GM23338 (cell line): ENCODE data around the gene MANBA. TPM values are rescaled to one million over a fixed set of nuclear protein-coding genes. Genes with fewer than 3 reads are reported as not detected.

Source experiments
- ATAC-seq: fragments of 200-7000 bp; cut with Tn5 transposase; 3 replicates; pipeline ENCODE4 v1.9.1; 2020
- DNase-seq: peaks from one replicate; pipeline ENCODE4 v3.0.0-alpha.2; 2015; ENCODE audit warnings: low spot score
- H2AFZ ChIP-seq: fragments of 200-600 bp; sonication (generic); 2 replicates; pipeline ENCODE4 v1.8.0; 2016; ENCODE audit warnings: antibody characterized with exemption, mild to moderate bottlenecking, moderate library complexity
- H3F3A ChIP-seq: fragments of 200-600 bp; sonication (generic); replicated peaks from 2 replicates; pipeline ENCODE4 v1.8.0; 2017; ENCODE audit warnings: antibody characterized with exemption, mixed run types, low read depth
- H3K27ac ChIP-seq: fragments of 200-600 bp; sonication (generic); 2 replicates; pipeline ENCODE4 v1.6.1; 2016; ENCODE audit warnings: low read depth
- H3K27me3 ChIP-seq: fragments of 200-600 bp; sonication (generic); 2 replicates; pipeline ENCODE4 v1.8.0; 2016; ENCODE audit warnings: mild to moderate bottlenecking, mixed run types, moderate library complexity; ENCODE audit not compliant: insufficient read depth
- H3K36me3 ChIP-seq: fragments of 200-600 bp; sonication (generic); 2 replicates; pipeline ENCODE4 v1.8.0; 2016; ENCODE audit warnings: mild to moderate bottlenecking; ENCODE audit not compliant: insufficient read depth
- H3K4me1 ChIP-seq: fragments of 200-600 bp; sonication (generic); 2 replicates; pipeline ENCODE4 v1.8.0; 2016; ENCODE audit warnings: mild to moderate bottlenecking, moderate library complexity; ENCODE audit not compliant: insufficient read depth
- H3K4me2 ChIP-seq: fragments of 200-600 bp; sonication (generic); 2 replicates; pipeline ENCODE4 v1.7.1; 2017; ENCODE audit warnings: mixed run types
- H3K4me3 ChIP-seq: fragments of 200-600 bp; sonication (generic); 2 replicates; pipeline ENCODE4 v1.6.1; 2016; ENCODE audit warnings: mixed run types
- H3K79me2 ChIP-seq: fragments of 200-600 bp; sonication (generic); replicated peaks from 2 replicates; pipeline ENCODE4 v1.8.0; 2017; ENCODE audit warnings: mild to moderate bottlenecking; ENCODE audit not compliant: insufficient read depth
- H3K9me2 ChIP-seq: fragments of 200-600 bp; sonication (generic); 2 replicates; pipeline ENCODE4 v1.8.0; 2017; ENCODE audit not compliant: insufficient read depth
- H4K20me1 ChIP-seq: fragments of 200-600 bp; sonication (generic); replicated peaks from 2 replicates; pipeline ENCODE4 v1.8.0; 2017; ENCODE audit warnings: mild to moderate bottlenecking; ENCODE audit not compliant: insufficient read depth
- H3K27ac Mint-ChIP-seq: 2 replicates; pipeline ENCODE4 v1.8.0; 2020; ENCODE audit warnings: inconsistent platforms, mild to moderate bottlenecking, moderate library complexity, mixed read lengths
- H3K27me3 Mint-ChIP-seq: 3 replicates; pipeline ENCODE4 v1.8.0; 2022; ENCODE audit warnings: low read depth, mild to moderate bottlenecking, moderate library complexity, mixed read lengths, inconsistent platforms; ENCODE audit not compliant: insufficient read depth, poor library complexity
- H3K36me3 Mint-ChIP-seq: 3 replicates; pipeline ENCODE4 v1.8.0; 2021; ENCODE audit warnings: low read depth, mild to moderate bottlenecking, inconsistent platforms, moderate library complexity, mixed read lengths
- H3K4me1 Mint-ChIP-seq: 3 replicates; pipeline ENCODE4 v1.8.0; 2020; ENCODE audit warnings: mild to moderate bottlenecking, inconsistent platforms, mixed read lengths
- H3K4me3 Mint-ChIP-seq: 3 replicates; pipeline ENCODE4 v1.8.0; 2021; ENCODE audit warnings: moderate library complexity, mild to moderate bottlenecking, inconsistent platforms, mixed read lengths
- H3K9me3 Mint-ChIP-seq: 3 replicates; pipeline ENCODE4 v1.8.0; 2020; ENCODE audit warnings: moderate library complexity, mild to moderate bottlenecking, inconsistent platforms, mixed read lengths
- EZH2 ChIP-seq: fragments of 200-600 bp; sonication (generic); IDR thresholded peaks from one replicate; pipeline ENCODE4 v1.8.0; 2017; ENCODE audit warnings: antibody characterized with exemption, mild to moderate bottlenecking, low read depth; ENCODE audit not compliant: unreplicated experiment
- JUNB ChIP-seq: IDR thresholded peaks from one replicate; pipeline ENCODE4 v1.6.1; 2016; ENCODE audit warnings: antibody characterized with exemption; ENCODE audit not compliant: unreplicated experiment
- NANOG ChIP-seq: IDR thresholded peaks from 2 replicates; pipeline ENCODE4 v1.6.1; 2016; ENCODE audit warnings: antibody characterized with exemption, borderline replicate concordance
- ZNF114 ChIP-seq: fragments of 250-450 bp; sonication (Bioruptor Pico); IDR thresholded peaks from 2 replicates; pipeline ENCODE4 v1.5.0; 2020; ENCODE audit warnings: mild to moderate bottlenecking, moderate library complexity
- polyA plus RNA-seq: library from polyadenylated mRNA; unstranded; fragments of >200 nt; fragmentation: Nextera tagmentation; extraction: Ambion mirVana; gene quantifications from 2 replicates; pipeline ENCODE4 v1.2.1, GENCODE V29; 2016
- total RNA-seq: library from RNA; depleted of rRNA; stranded (reverse); fragments of >200 nt; shearing (Covaris generic); gene quantifications from 2 replicates; pipeline ENCODE4 v1.2.3, GENCODE V29; 2014
- TF ChIP-seq, protein P1 (sequence below): fragments of 250-450 bp; sonication (Bioruptor Pico); IDR thresholded peaks from 2 replicates; pipeline ENCODE4 v1.5.0; 2020; ENCODE audit warnings: mild to moderate bottlenecking, moderate library complexity
- TF ChIP-seq, protein P2 (sequence below), 2 experiments: fragments of 200-600 bp in 1 of 2; sonication (generic) in 1 of 2; conservative IDR thresholded peaks; 2 replicates each; pipeline versions ENCODE4 v1.5.1 to v1.6.1; 2016 to 2017; ENCODE audit warnings: antibody characterized with exemption in 2 of 2, low read depth in 2 of 2, mild to moderate bottlenecking in 2 of 2, moderate library complexity in 1 of 2
- TF ChIP-seq, protein P3 (sequence below): IDR thresholded peaks from one replicate; pipeline ENCODE4 v1.6.1; 2018; ENCODE audit warnings: antibody characterized with exemption; ENCODE audit not compliant: unreplicated experiment

Gene MANBA
- total and polyA plus RNA-seq, 2 experiments from 2014 or later, result 13.2 to 54.3 TPM

DNA sequence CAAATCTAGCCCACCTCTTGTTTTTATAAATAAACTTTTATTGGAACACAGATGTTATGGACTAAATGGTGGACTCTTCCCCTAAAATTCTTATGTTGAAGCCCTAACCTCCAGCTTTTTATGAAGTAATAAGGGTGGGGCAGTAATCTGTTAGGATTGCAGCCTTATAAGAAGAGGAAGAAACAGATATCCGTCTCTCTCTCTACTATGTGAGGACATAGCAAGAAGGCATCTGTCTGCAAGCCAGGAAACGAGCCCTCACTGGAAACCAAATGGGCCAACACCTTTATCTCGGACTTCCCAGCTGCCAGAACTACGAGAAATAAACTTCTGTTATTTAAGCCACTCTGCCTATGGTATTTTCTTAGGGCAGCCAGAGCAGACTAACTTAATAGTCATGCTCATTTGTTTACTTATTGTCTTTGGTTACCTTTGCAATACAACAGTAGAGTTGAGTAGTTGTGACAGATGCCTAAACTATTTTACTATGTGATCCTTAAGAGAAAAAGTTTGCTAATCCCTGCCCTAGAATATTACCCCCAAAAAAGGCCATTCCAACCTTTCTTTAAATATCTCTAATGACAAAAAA, 67.4 kb downstream of the MANBA start:
- Mint-ChIP-seq H3K9me3 (no peaks in the 10 kb centered on the region), H3K27ac (no peak overlapping the region)

More for the DNA sequence above, 67.4 kb downstream of the MANBA start:
- no peaks in the 10 kb centered on the region for H3K27me3 Mint-ChIP-seq
- H3K36me3 ChIP-seq, result peaks cover 4% of the 10 kb centered on the region; the same call in 1 of the 2 replicates
- no peaks in the 10 kb centered on the region for H3K4me1 Mint-ChIP-seq
- no peak overlapping the region for H3K4me3 ChIP-seq
- DNase-seq (no peak), ATAC-seq (no peak)
- no peaks in the 10 kb centered on the region for H3K36me3 Mint-ChIP-seq
- no peak overlapping the region for H3K4me2 ChIP-seq
- H3K4me3 Mint-ChIP-seq, result no peak overlapping the region
- H3K27me3 ChIP-seq, result no peaks in the 10 kb centered on the region
- no peaks in the 10 kb centered on the region for H3F3A ChIP-seq
- no peak for TF ChIP-seq NANOG
- TF ChIP-seq, protein P1, sequence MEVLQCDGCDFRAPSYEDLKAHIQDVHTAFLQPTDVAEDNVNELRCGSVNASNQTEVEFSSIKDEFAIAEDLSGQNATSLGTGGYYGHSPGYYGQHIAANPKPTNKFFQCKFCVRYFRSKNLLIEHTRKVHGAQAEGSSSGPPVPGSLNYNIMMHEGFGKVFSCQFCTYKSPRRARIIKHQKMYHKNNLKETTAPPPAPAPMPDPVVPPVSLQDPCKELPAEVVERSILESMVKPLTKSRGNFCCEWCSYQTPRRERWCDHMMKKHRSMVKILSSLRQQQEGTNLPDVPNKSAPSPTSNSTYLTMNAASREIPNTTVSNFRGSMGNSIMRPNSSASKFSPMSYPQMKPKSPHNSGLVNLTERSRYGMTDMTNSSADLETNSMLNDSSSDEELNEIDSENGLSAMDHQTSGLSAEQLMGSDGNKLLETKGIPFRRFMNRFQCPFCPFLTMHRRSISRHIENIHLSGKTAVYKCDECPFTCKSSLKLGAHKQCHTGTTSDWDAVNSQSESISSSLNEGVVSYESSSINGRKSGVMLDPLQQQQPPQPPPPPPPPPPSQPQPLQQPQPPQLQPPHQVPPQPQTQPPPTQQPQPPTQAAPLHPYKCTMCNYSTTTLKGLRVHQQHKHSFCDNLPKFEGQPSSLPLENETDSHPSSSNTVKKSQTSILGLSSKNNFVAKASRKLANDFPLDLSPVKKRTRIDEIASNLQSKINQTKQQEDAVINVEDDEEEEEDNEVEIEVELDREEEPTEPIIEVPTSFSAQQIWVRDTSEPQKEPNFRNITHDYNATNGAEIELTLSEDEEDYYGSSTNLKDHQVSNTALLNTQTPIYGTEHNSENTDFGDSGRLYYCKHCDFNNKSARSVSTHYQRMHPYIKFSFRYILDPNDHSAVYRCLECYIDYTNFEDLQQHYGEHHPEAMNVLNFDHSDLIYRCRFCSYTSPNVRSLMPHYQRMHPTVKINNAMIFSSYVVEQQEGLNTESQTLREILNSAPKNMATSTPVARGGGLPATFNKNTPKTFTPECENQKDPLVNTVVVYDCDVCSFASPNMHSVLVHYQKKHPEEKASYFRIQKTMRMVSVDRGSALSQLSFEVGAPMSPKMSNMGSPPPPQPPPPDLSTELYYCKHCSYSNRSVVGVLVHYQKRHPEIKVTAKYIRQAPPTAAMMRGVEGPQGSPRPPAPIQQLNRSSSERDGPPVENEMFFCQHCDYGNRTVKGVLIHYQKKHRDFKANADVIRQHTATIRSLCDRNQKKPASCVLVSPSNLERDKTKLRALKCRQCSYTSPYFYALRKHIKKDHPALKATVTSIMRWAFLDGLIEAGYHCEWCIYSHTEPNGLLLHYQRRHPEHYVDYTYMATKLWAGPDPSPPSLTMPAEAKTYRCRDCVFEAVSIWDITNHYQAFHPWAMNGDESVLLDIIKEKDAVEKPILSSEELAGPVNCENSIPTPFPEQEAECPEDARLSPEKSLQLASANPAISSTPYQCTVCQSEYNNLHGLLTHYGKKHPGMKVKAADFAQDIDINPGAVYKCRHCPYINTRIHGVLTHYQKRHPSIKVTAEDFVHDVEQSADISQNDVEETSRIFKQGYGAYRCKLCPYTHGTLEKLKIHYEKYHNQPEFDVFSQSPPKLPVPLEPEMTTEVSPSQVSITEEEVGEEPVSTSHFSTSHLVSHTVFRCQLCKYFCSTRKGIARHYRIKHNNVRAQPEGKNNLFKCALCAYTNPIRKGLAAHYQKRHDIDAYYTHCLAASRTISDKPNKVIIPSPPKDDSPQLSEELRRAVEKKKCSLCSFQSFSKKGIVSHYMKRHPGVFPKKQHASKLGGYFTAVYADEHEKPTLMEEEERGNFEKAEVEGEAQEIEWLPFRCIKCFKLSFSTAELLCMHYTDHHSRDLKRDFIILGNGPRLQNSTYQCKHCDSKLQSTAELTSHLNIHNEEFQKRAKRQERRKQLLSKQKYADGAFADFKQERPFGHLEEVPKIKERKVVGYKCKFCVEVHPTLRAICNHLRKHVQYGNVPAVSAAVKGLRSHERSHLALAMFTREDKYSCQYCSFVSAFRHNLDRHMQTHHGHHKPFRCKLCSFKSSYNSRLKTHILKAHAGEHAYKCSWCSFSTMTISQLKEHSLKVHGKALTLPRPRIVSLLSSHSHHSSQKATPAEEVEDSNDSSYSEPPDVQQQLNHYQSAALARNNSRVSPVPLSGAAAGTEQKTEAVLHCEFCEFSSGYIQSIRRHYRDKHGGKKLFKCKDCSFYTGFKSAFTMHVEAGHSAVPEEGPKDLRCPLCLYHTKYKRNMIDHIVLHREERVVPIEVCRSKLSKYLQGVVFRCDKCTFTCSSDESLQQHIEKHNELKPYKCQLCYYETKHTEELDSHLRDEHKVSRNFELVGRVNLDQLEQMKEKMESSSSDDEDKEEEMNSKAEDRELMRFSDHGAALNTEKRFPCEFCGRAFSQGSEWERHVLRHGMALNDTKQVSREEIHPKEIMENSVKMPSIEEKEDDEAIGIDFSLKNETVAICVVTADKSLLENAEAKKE (CRISPR knock-in tag), result no peak
- no peak for TF ChIP-seq EZH2
- TF ChIP-seq, protein P2, sequence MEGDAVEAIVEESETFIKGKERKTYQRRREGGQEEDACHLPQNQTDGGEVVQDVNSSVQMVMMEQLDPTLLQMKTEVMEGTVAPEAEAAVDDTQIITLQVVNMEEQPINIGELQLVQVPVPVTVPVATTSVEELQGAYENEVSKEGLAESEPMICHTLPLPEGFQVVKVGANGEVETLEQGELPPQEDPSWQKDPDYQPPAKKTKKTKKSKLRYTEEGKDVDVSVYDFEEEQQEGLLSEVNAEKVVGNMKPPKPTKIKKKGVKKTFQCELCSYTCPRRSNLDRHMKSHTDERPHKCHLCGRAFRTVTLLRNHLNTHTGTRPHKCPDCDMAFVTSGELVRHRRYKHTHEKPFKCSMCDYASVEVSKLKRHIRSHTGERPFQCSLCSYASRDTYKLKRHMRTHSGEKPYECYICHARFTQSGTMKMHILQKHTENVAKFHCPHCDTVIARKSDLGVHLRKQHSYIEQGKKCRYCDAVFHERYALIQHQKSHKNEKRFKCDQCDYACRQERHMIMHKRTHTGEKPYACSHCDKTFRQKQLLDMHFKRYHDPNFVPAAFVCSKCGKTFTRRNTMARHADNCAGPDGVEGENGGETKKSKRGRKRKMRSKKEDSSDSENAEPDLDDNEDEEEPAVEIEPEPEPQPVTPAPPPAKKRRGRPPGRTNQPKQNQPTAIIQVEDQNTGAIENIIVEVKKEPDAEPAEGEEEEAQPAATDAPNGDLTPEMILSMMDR (conservative IDR thresholded peaks at IDR 0.05; ENCODE audit: low read depth in 2 of 2), result no peak
- TF ChIP-seq, protein P3, sequence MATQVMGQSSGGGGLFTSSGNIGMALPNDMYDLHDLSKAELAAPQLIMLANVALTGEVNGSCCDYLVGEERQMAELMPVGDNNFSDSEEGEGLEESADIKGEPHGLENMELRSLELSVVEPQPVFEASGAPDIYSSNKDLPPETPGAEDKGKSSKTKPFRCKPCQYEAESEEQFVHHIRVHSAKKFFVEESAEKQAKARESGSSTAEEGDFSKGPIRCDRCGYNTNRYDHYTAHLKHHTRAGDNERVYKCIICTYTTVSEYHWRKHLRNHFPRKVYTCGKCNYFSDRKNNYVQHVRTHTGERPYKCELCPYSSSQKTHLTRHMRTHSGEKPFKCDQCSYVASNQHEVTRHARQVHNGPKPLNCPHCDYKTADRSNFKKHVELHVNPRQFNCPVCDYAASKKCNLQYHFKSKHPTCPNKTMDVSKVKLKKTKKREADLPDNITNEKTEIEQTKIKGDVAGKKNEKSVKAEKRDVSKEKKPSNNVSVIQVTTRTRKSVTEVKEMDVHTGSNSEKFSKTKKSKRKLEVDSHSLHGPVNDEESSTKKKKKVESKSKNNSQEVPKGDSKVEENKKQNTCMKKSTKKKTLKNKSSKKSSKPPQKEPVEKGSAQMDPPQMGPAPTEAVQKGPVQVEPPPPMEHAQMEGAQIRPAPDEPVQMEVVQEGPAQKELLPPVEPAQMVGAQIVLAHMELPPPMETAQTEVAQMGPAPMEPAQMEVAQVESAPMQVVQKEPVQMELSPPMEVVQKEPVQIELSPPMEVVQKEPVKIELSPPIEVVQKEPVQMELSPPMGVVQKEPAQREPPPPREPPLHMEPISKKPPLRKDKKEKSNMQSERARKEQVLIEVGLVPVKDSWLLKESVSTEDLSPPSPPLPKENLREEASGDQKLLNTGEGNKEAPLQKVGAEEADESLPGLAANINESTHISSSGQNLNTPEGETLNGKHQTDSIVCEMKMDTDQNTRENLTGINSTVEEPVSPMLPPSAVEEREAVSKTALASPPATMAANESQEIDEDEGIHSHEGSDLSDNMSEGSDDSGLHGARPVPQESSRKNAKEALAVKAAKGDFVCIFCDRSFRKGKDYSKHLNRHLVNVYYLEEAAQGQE, result no peak
- no peak for TF ChIP-seq JUNB
- no peak for TF ChIP-seq ZNF114 (CRISPR knock-in tag)
- H3K4me1 ChIP-seq, result no peaks in the 10 kb centered on the region
- no peaks in the 10 kb centered on the region for H3K79me2 ChIP-seq
- no peak overlapping the region for H2AFZ ChIP-seq
- no peaks in the 10 kb centered on the region for H3K9me2 ChIP-seq
- no peak overlapping the region for H3K27ac ChIP-seq
- no peaks in the 10 kb centered on the region; the same call in 1 of the 2 replicates for H4K20me1 ChIP-seq
